Sigmoid colon (tissue), 4 donors: ENCODE measurements around the gene GPC4.

Source experiments
- EP300 ChIP-seq, 4 donors: sonication (generic); formaldehyde crosslinking; IDR thresholded peaks; one replicate each; pipeline ENCODE4 v1.6.1; 2017; ENCODE audit warnings: antibody characterized with exemption in 4 of 4
- POLR2AphosphoS5 ChIP-seq, 4 donors: sonication (generic); formaldehyde crosslinking; IDR thresholded peaks; one replicate each; pipeline ENCODE4 v1.6.1; 2017; ENCODE audit warnings: antibody characterized with exemption in 4 of 4
- TF ChIP-seq, protein P1 (sequence below), 4 experiments: fragments of 450-650 bp in 3 of 4; fragments of 200-600 bp in 1 of 4; IDR thresholded peaks; one replicate each; pipeline ENCODE4 v1.5.1; 2016 to 2019; ENCODE audit warnings: antibody characterized with exemption in 4 of 4, mild to moderate bottlenecking in 3 of 4, moderate library complexity in 2 of 4

DNA sequence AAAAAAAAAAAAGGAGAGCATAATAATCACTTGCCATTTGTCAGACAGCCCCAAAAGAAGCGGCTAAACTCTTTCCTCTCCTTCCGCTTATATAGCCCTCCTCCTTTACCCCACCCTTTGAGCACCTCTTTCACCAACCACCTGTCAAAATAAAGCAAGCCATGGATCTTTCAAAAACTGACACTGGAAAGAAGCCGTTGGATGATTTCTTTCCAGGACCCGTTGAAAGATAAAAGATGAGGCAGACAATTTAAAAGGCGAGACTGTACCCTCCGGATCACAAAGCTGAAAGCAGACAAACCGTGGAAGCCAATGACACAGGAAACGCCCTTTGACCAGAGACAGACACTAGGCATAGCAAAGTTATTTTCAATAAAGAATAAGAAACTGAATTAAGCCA is 22.6 kb downstream of the GPC4 start:
- TF ChIP-seq, protein P1, sequence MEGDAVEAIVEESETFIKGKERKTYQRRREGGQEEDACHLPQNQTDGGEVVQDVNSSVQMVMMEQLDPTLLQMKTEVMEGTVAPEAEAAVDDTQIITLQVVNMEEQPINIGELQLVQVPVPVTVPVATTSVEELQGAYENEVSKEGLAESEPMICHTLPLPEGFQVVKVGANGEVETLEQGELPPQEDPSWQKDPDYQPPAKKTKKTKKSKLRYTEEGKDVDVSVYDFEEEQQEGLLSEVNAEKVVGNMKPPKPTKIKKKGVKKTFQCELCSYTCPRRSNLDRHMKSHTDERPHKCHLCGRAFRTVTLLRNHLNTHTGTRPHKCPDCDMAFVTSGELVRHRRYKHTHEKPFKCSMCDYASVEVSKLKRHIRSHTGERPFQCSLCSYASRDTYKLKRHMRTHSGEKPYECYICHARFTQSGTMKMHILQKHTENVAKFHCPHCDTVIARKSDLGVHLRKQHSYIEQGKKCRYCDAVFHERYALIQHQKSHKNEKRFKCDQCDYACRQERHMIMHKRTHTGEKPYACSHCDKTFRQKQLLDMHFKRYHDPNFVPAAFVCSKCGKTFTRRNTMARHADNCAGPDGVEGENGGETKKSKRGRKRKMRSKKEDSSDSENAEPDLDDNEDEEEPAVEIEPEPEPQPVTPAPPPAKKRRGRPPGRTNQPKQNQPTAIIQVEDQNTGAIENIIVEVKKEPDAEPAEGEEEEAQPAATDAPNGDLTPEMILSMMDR (IDR thresholded peaks at IDR 0.05) = no peak
- TF ChIP-seq EP300 (IDR thresholded peaks at IDR 0.05) (no peak), POLR2AphosphoS5 (IDR thresholded peaks at IDR 0.05) (no peak)
